Natural killer cell treated with Interleukin-12 subunit alpha and Interleukin-12 subunit beta and Interleukin-15 and Interleukin-18, amount 100 ng/mL, for 72 hours (primary cell): ENCODE results near the gene RNU1-2. TPM values are rescaled to one million over a fixed set of nuclear protein-coding genes. Genes with fewer than 3 reads are reported as not detected.
"Not testable (repeated sequence)": the region's sequence is repeated elsewhere in the genome, so short reads cannot be mapped to it uniquely, and the experiment has no call there.

ENCODE experiments used
- ATAC-seq, 2 donors: fragments of 150-1000 bp; cut with Tn5 transposase in 1 of 2; sonication (Bioruptor Pico), chemical (Tn5 transposase) in 1 of 2; 2 replicates each; pipeline ENCODE4 v1.10.0; 2021
- DNase-seq: peaks from one replicate; pipeline ENCODE4 v3.0.0; 2022; ENCODE audit warnings: low spot score
- H3K27ac Mint-ChIP-seq, 2 donors: 1 replicate in 1 of 2; 2 replicates in 1 of 2; pipeline ENCODE4 v1.8.0; 2022; ENCODE audit warnings: mixed read lengths in 2 of 2, mild to moderate bottlenecking in 1 of 2, moderate library complexity in 1 of 2
- H3K27me3 Mint-ChIP-seq, 2 donors: 1 replicate in 1 of 2; 2 replicates in 1 of 2; pipeline ENCODE4 v1.8.0; 2022; ENCODE audit warnings: mixed read lengths in 2 of 2
- H3K36me3 Mint-ChIP-seq: one replicate; pipeline ENCODE4 v1.8.0; 2022; ENCODE audit warnings: mixed read lengths
- H3K4me1 Mint-ChIP-seq, 2 donors: 1 replicate in 1 of 2; 2 replicates in 1 of 2; pipeline ENCODE4 v1.8.0; 2022; ENCODE audit warnings: low read depth in 2 of 2, mixed read lengths in 2 of 2, mild to moderate bottlenecking in 1 of 2
- H3K4me3 Mint-ChIP-seq: one replicate; pipeline ENCODE4 v1.8.0; 2022; ENCODE audit warnings: mixed read lengths
- H3K9me3 Mint-ChIP-seq: 2 replicates; pipeline ENCODE4 v1.8.0; 2022; ENCODE audit warnings: mixed read lengths
- total RNA-seq, 2 donors: library from RNA; stranded (reverse); gene quantifications; one replicate each; pipeline ENCODE4 v1.2.3, GENCODE V29; 2022

Gene RNU1-2
- total RNA-seq, 2 donors from 2014 or later = 1,591 to 3,879 TPM

GRCh38 chr1:16907870-16908758 lies 12.3 kb downstream of the RNU1-2 start:
- H3K27me3 Mint-ChIP-seq = no peaks in the 10 kb centered on the region
- H3K9me3 Mint-ChIP-seq = no peaks in the 10 kb centered on the region
- no peak overlapping the region for H3K4me3 Mint-ChIP-seq
- peaks cover 11 to 19% of the 10 kb centered on the region in 2 donors for H3K4me1 Mint-ChIP-seq
- H3K36me3 Mint-ChIP-seq = no peaks in the 10 kb centered on the region
- no peak for DNase-seq
- peak overlapping the region in 1 of 2 donors; percentile 27 for H3K27ac Mint-ChIP-seq
- ATAC-seq = no peak

- peak overlapping the region; percentile 33 for H3K4me3 Mint-ChIP-seq
- not testable (repeated sequence) for H3K36me3 Mint-ChIP-seq, ATAC-seq, H3K27me3 Mint-ChIP-seq, H3K9me3 Mint-ChIP-seq, DNase-seq
- peaks cover 29 to 33% of the 10 kb centered on the region in 2 donors for H3K4me1 Mint-ChIP-seq
- H3K27ac Mint-ChIP-seq = peak overlapping the region; percentile 5 to 43
These were observed 16.3 kb downstream of the RNU1-2 start for GRCh38 chr1:16911851-16912721.

GRCh38 chr1:16912742-16913141 lies 17.0 kb downstream of the RNU1-2 start:
- ATAC-seq, DNase-seq, H3K9me3 Mint-ChIP-seq, H3K27me3 Mint-ChIP-seq, H3K36me3 Mint-ChIP-seq: not testable (repeated sequence)
- H3K4me1 Mint-ChIP-seq = peaks cover 25 to 30% of the 10 kb centered on the region in 2 donors
- H3K4me3 Mint-ChIP-seq = peak overlapping the region; percentile 93
- peak overlapping the region; percentile 36 to 72 for H3K27ac Mint-ChIP-seq

GRCh38 chr1:16913181-16913832 lies 17.5 kb downstream of the RNU1-2 start:
- Mint-ChIP-seq H3K4me3 (peak overlapping the region; percentile 93), H3K4me1 (peaks cover 24 to 30% of the 10 kb centered on the region in 2 donors), H3K36me3 (no peaks in the 10 kb centered on the region), H3K27me3 (no peaks in the 10 kb centered on the region), H3K27ac (peak overlapping the region; percentile 36 to 72), H3K9me3 (no peaks in the 10 kb centered on the region)
- no peak for ATAC-seq
- DNase-seq = no peak

- Mint-ChIP-seq H3K4me3 (peak overlapping the region; percentile 93), H3K9me3 (no peaks in the 10 kb centered on the region), H3K27ac (peak overlapping the region; percentile 58 to 72), H3K4me1 (peaks cover 24 to 30% of the 10 kb centered on the region in 2 donors), H3K27me3 (no peaks in the 10 kb centered on the region), H3K36me3 (no peaks in the 10 kb centered on the region)
- DNase-seq = peak; percentile 97
- peak; percentile 99 for ATAC-seq
These were observed 18.3 kb downstream of the RNU1-2 start for GRCh38 chr1:16913833-16914662.

GRCh38 chr1:16914928-16915626 lies 19.3 kb downstream of the RNU1-2 start:
- H3K4me1 Mint-ChIP-seq = peaks cover 24 to 28% of the 10 kb centered on the region in 2 donors
- not testable (repeated sequence) for H3K36me3 Mint-ChIP-seq, DNase-seq, ATAC-seq, H3K9me3 Mint-ChIP-seq, H3K27me3 Mint-ChIP-seq
- peak overlapping the region; percentile 93 for H3K4me3 Mint-ChIP-seq
- H3K27ac Mint-ChIP-seq = peak overlapping the region; percentile 58 to 73

- Mint-ChIP-seq H3K4me1 (peaks cover 24 to 28% of the 10 kb centered on the region in 2 donors), H3K27ac (peak overlapping the region in 1 of 2 donors; percentile 73), H3K4me3 (peak overlapping the region; percentile 93), H3K9me3 (no peaks in the 10 kb centered on the region), H3K27me3 (no peaks in the 10 kb centered on the region), H3K36me3 (no peaks in the 10 kb centered on the region)
- ATAC-seq (no peak), DNase-seq (no peak)
These were observed 19.8 kb downstream of the RNU1-2 start for GRCh38 chr1:16915627-16915973.

GRCh38 chr1:16916036-16916880 lies 20.5 kb downstream of the RNU1-2 start:
- H3K9me3 Mint-ChIP-seq, H3K27ac Mint-ChIP-seq, DNase-seq, ATAC-seq, H3K27me3 Mint-ChIP-seq, H3K36me3 Mint-ChIP-seq: not testable (repeated sequence)
- H3K4me1 Mint-ChIP-seq = peaks cover 25 to 29% of the 10 kb centered on the region in 2 donors
- peak overlapping the region; percentile 34 for H3K4me3 Mint-ChIP-seq

GRCh38 chr1:16918371-16918770 lies 22.6 kb downstream of the RNU1-2 start:
- H3K27me3 Mint-ChIP-seq = no peaks in the 10 kb centered on the region
- DNase-seq (no peak), ATAC-seq (no peak)
- H3K36me3 Mint-ChIP-seq = no peaks in the 10 kb centered on the region
- H3K27ac Mint-ChIP-seq = no peak overlapping the region
- peaks cover 33 to 34% of the 10 kb centered on the region in 2 donors for H3K4me1 Mint-ChIP-seq
- H3K9me3 Mint-ChIP-seq = no peaks in the 10 kb centered on the region
- H3K4me3 Mint-ChIP-seq = no peak overlapping the region

- not testable (repeated sequence) for DNase-seq, H3K9me3 Mint-ChIP-seq, ATAC-seq, H3K27me3 Mint-ChIP-seq, H3K4me3 Mint-ChIP-seq, H3K27ac Mint-ChIP-seq, H3K36me3 Mint-ChIP-seq
- H3K4me1 Mint-ChIP-seq = peaks cover 30 to 31% of the 10 kb centered on the region in 2 donors
These were observed 23.3 kb downstream of the RNU1-2 start for GRCh38 chr1:16918936-16919665.

GRCh38 chr1:16920951-16921350 lies 25.2 kb downstream of the RNU1-2 start:
- Mint-ChIP-seq H3K36me3 (no peaks in the 10 kb centered on the region), H3K4me3 (no peak overlapping the region), H3K27me3 (no peaks in the 10 kb centered on the region), H3K27ac (no peak overlapping the region), H3K9me3 (no peaks in the 10 kb centered on the region), H3K4me1 (peaks cover 18 to 28% of the 10 kb centered on the region in 2 donors)
- DNase-seq (no peak), ATAC-seq (no peak)
